Parathyroid adenoma (tissue), 2 donors: ENCODE data around the gene C1QTNF8.

ENCODE experiments used
- H2AFZ ChIP-seq: fragments of 300-600 bp; sonication (generic); one replicate; pipeline ENCODE4 v1.7.0; 2017; ENCODE audit warnings: antibody characterized with exemption, mild to moderate bottlenecking
- H3K27ac ChIP-seq: fragments of 300-600 bp; sonication (generic); one replicate; pipeline ENCODE4 v1.7.0; 2017
- H3K27me3 ChIP-seq: fragments of 300-600 bp; sonication (generic); one replicate; pipeline ENCODE4 v1.7.0; 2017; ENCODE audit warnings: low read length; ENCODE audit not compliant: control insufficient read depth, insufficient read depth
- H3K36me3 ChIP-seq: fragments of 300-600 bp; sonication (generic); one replicate; pipeline ENCODE4 v1.7.0; 2017; ENCODE audit warnings: low read length; ENCODE audit not compliant: control insufficient read depth, insufficient read depth
- H3K4me1 ChIP-seq: fragments of 300-600 bp; sonication (generic); one replicate; pipeline ENCODE4 v1.7.0; 2017; ENCODE audit warnings: control low read depth
- H3K4me2 ChIP-seq: fragments of 300-600 bp; sonication (generic); one replicate; pipeline ENCODE4 v1.7.0; 2017; ENCODE audit warnings: low read length
- H3K4me3 ChIP-seq: fragments of 300-600 bp; sonication (generic); one replicate; pipeline ENCODE4 v1.7.0; 2017; ENCODE audit warnings: low read depth, low read length
- H3K79me2 ChIP-seq: fragments of 300-600 bp; sonication (generic); one replicate; pipeline ENCODE4 v1.7.0; 2017; ENCODE audit warnings: control low read depth
- H3K9ac ChIP-seq: fragments of 300-600 bp; sonication (generic); one replicate; pipeline ENCODE4 v1.7.0; 2017; ENCODE audit warnings: mild to moderate bottlenecking
- H3K9me3 ChIP-seq: fragments of 300-600 bp; sonication (generic); one replicate; pipeline ENCODE4 v1.7.0; 2017; ENCODE audit warnings: low read length; ENCODE audit not compliant: control insufficient read depth
- TF ChIP-seq, protein P1 (sequence below): fragments of 300-600 bp; sonication (generic); IDR thresholded peaks from one replicate; pipeline ENCODE4 v1.7.0; 2017; ENCODE audit warnings: antibody characterized with exemption, mild to moderate bottlenecking
- donor health status: primary hyperparathyroidism.

The C1QTNF8 gene

DNA sequence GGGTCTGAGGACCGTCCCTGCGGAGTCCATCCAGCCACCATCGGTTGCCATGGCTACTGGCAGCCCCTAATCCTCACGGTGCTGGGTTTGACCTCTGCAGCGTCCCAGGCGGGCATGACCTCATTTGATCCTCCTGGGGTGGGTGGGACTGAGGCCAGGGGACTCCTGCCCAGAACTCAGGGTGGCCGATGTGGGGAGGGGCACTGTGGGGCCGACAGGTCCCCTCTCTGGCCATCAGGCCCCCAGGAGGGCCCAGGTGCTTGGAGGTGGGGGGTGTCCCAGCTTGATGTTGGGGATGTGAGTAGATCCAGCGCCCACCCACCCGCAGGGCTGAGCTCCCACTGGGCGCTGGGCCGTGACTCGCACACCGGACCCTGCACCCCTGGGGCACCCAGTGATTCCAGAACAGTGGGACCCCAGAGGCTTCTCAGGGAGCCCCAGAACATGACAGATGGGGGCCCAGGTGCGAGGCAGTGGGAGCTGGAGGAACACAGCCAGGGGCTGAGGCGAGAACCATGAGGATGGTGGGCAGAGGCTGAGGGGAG is 25.1 kb downstream of the C1QTNF8 start:
- no peak overlapping the region for H3K9ac ChIP-seq
- TF ChIP-seq, protein P1, sequence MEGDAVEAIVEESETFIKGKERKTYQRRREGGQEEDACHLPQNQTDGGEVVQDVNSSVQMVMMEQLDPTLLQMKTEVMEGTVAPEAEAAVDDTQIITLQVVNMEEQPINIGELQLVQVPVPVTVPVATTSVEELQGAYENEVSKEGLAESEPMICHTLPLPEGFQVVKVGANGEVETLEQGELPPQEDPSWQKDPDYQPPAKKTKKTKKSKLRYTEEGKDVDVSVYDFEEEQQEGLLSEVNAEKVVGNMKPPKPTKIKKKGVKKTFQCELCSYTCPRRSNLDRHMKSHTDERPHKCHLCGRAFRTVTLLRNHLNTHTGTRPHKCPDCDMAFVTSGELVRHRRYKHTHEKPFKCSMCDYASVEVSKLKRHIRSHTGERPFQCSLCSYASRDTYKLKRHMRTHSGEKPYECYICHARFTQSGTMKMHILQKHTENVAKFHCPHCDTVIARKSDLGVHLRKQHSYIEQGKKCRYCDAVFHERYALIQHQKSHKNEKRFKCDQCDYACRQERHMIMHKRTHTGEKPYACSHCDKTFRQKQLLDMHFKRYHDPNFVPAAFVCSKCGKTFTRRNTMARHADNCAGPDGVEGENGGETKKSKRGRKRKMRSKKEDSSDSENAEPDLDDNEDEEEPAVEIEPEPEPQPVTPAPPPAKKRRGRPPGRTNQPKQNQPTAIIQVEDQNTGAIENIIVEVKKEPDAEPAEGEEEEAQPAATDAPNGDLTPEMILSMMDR: no peak
- no peaks in the 10 kb centered on the region for H3K9me3 ChIP-seq
- H3K4me3 ChIP-seq: no peak overlapping the region
- no peaks in the 10 kb centered on the region for H3K36me3 ChIP-seq
- H3K79me2 ChIP-seq: no peaks in the 10 kb centered on the region
- H3K4me1 ChIP-seq: no peaks in the 10 kb centered on the region
- H3K27me3 ChIP-seq: peaks cover 4% of the 10 kb centered on the region
- H3K27ac ChIP-seq: no peak overlapping the region
- no peak overlapping the region for H3K4me2 ChIP-seq
- no peak overlapping the region for H2AFZ ChIP-seq

DNA sequence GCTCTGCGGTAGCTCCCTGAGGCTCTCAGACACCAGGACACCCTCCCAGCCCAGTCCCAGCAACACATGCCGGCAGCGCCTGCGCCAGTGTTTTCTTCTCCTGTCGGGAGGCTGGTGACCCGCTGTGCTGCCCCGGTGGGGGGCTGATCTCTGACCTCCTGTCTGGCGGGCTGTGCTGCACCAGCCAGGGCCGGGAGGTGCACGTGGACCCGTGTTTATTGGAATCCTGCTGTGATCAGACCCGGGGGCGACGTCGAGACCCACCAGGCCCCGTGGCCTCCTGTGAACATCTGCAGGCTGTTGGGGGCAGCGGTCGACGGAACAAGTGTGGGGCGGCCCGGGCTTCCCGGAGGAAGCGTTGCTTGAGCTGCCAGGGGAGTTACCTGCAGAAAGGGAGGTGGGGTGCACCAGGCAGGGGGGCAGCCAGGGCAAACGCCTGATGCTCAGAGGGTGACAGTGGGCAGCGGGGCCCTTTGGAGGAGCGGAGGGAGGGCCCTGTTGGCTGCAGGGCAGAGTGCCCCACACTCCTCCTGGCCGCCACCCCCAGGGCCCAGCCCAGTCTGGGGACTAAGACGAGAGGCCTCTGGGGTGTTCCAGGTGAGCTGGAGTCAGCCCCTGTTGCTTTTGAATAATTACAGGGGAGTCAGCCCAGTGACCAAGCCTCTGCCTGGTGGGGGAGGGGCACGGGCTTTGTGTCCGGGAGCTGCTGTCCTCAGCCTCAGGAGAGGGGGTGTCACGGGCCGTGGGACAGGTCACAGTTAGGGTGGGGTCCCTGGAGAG is 25.8 kb downstream of the C1QTNF8 start:
- Histone ChIP-seq H3K79me2 (no peaks in the 10 kb centered on the region), H3K36me3 (no peaks in the 10 kb centered on the region), H3K27me3 (peaks cover 4% of the 10 kb centered on the region), H3K9ac (no peak overlapping the region), H3K4me2 (no peak overlapping the region), H3K4me3 (no peak overlapping the region), H2AFZ (no peak overlapping the region), H3K9me3 (no peaks in the 10 kb centered on the region), H3K4me1 (no peaks in the 10 kb centered on the region), H3K27ac (no peak overlapping the region)
- TF ChIP-seq, protein P1: no peak

- TF ChIP-seq, protein P1: no peak
- Histone ChIP-seq H3K9me3 (no peaks in the 10 kb centered on the region), H2AFZ (no peak overlapping the region), H3K4me3 (no peak overlapping the region), H3K36me3 (no peaks in the 10 kb centered on the region), H3K79me2 (no peaks in the 10 kb centered on the region), H3K9ac (no peak overlapping the region), H3K4me2 (no peak overlapping the region), H3K27me3 (peaks cover 7% of the 10 kb centered on the region), H3K4me1 (no peaks in the 10 kb centered on the region), H3K27ac (no peak overlapping the region)
These were observed 26.9 kb downstream of the C1QTNF8 start for GRCh38 chr16:1069154-1069553.

DNA sequence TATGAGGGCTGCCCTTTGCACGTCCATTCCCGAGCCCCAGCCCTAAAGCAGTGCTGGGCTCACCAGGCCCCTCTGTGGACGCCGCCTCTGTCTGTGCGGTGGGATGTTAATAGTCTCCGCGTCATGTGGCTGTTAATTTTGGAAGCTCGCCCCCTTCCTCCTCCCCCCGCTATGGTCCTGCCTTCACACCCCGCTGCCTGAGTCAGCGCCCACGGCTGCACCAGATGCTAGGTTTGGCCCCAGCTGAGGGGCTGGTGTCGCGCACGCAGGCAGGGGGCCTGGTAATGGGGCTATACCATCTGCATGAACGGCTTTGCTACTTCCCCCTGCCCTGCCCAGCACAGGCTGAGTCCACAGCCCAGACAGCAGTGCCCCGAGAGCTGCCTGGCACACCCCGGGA is 27.6 kb downstream of the C1QTNF8 start:
- Histone ChIP-seq H3K36me3 (no peaks in the 10 kb centered on the region), H3K4me3 (no peak overlapping the region), H3K27me3 (peaks cover 7% of the 10 kb centered on the region), H3K4me2 (no peak overlapping the region), H2AFZ (no peak overlapping the region), H3K79me2 (no peaks in the 10 kb centered on the region), H3K27ac (no peak overlapping the region), H3K9ac (no peak overlapping the region), H3K4me1 (no peaks in the 10 kb centered on the region), H3K9me3 (no peaks in the 10 kb centered on the region)
- TF ChIP-seq, protein P1: no peak

DNA sequence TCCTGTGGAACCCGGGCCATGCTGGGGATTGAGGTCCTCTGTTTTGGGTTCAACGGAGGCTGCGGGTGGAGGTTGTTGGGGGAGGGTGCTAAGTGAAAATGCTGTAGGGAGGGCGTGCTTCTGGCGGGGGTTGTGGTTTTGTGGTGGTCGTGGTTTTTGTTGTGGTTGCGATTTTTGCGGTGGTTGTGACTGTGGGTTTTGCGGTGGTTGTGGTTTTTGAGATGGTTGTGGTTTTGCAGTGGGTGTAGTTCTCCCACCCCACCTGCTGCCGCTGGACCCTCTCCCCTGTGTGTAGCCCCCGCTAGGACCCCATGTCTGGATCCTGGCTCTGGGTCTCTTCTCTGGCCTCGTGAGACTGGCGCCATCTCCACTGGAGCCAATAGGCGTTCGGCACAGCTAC is 28.4 kb downstream of the C1QTNF8 start:
- Histone ChIP-seq H3K9ac (no peak overlapping the region), H3K4me1 (no peaks in the 10 kb centered on the region), H2AFZ (no peak overlapping the region), H3K9me3 (no peaks in the 10 kb centered on the region), H3K27me3 (peaks cover 7% of the 10 kb centered on the region), H3K4me2 (no peak overlapping the region), H3K27ac (no peak overlapping the region), H3K4me3 (no peak overlapping the region), H3K79me2 (no peaks in the 10 kb centered on the region), H3K36me3 (no peaks in the 10 kb centered on the region)
- TF ChIP-seq, protein P1: no peak
